ENCODE measurements around the gene FFAR4.

The FFAR4 gene

DNA sequence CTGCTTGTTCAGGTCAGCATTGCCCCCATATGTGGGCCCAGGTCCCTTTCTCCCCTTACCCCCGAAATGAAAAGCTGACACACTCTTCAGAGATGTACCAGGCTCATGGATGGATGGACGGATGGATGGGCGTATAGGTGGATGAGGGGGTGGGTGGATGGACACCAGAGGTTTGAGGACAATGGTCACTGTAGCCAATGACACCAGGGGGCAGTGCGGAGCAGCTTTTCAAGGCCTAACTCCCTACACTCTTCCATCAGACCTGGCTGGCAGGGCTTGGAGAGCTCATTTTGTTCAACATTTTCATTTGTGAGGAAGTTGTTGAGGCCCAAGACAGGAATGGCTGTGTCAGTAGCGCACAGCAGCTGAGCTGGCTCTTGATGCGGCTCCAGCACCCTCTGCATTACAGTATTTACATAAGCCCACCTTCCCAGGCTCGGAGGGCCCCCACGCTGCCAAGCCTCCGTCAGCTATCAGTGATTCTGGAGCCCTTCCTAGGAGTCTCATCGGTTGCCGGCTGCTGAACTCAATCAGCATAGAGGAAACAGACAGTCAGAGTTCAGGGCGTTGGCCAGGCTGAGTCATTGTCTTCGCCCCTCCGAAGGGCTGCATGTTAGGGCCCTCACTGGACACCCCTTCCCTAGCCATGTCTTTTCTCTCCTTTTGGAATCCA lies 11.6 kb upstream of the FFAR4 start:
- no peak overlapping the region for H3K4me3 ChIP-seq (ENCODE audit: low read depth, low read length)
- TF ChIP-seq, protein P1, sequence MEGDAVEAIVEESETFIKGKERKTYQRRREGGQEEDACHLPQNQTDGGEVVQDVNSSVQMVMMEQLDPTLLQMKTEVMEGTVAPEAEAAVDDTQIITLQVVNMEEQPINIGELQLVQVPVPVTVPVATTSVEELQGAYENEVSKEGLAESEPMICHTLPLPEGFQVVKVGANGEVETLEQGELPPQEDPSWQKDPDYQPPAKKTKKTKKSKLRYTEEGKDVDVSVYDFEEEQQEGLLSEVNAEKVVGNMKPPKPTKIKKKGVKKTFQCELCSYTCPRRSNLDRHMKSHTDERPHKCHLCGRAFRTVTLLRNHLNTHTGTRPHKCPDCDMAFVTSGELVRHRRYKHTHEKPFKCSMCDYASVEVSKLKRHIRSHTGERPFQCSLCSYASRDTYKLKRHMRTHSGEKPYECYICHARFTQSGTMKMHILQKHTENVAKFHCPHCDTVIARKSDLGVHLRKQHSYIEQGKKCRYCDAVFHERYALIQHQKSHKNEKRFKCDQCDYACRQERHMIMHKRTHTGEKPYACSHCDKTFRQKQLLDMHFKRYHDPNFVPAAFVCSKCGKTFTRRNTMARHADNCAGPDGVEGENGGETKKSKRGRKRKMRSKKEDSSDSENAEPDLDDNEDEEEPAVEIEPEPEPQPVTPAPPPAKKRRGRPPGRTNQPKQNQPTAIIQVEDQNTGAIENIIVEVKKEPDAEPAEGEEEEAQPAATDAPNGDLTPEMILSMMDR (IDR thresholded peaks at IDR 0.05; ENCODE audit: borderline replicate concordance, insufficient read depth, low read depth, low read length): peak; percentile 77

DNA sequence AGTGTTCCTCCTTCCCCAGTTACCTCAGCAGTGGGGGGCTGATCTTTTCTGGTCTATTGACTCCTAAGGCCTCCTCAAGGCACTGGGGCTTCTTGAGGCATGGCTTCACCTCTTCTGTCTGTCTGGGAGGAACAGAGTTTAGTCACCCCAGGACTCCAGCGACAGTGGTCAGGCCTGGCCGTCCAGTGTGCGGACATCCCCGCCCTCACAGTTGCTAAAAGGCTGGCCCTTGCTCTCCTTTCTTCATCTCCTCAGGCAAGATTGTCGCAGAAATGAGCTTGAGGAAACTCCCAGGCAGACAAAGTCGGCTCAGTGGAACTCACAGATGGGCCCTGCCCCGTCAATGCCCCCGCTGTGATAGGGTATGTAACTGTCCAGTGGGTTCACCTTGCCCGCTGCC lies 7.0 kb upstream of the FFAR4 start:
- TF ChIP-seq, protein P1 (IDR thresholded peaks at IDR 0.05; ENCODE audit: borderline replicate concordance, insufficient read depth, low read depth, low read length): no peak
- H3K4me3 ChIP-seq (ENCODE audit: low read depth, low read length): no peak overlapping the region

DNA sequence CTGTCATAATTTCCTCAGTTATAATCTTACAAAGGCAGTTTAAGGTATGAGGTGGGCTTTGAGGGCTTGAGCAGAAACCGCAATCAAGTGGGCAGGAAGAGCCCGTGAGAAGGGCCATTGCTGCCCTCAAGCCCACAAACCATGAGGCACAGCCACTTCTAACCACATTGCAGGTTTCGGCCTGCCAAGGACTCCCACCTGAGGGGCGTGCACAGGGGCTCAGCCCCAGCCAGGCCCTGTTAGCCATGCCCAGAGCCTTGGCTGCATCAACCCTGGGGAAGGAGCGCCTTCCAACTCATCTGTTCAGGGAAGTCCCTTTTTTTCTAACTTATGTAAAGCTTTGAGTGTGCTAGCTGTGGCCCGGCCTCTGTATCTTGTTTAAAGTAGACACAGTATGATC lies 5.9 kb upstream of the FFAR4 start:
- TF ChIP-seq, protein P1 (IDR thresholded peaks at IDR 0.05; ENCODE audit: borderline replicate concordance, insufficient read depth, low read depth, low read length): no peak
- no peak overlapping the region for H3K4me3 ChIP-seq (ENCODE audit: low read depth, low read length)

DNA sequence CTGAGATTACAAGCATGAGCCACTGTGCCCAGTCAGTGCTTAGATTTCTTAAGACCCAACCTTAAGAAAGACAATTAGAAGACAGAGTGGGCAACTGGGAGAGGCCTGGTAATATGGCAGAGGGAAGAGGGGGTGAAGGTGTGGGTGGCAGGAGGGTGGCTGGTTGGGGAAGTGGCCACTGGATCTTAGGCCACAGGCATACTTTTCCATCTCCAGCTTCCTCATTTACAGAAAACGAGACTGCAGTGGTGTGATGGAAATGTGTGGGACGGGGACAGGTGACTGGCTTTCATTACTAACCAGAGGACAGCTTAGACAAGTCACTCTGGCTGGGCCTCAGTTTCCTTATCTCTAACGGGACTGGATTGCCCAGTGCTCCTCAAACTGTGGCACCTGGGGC lies 1.0 kb upstream of the FFAR4 start:
- TF ChIP-seq, protein P1 (IDR thresholded peaks at IDR 0.05; ENCODE audit: borderline replicate concordance, insufficient read depth, low read depth, low read length): no peak
- no peak overlapping the region for H3K4me3 ChIP-seq (ENCODE audit: low read depth, low read length)

DNA sequence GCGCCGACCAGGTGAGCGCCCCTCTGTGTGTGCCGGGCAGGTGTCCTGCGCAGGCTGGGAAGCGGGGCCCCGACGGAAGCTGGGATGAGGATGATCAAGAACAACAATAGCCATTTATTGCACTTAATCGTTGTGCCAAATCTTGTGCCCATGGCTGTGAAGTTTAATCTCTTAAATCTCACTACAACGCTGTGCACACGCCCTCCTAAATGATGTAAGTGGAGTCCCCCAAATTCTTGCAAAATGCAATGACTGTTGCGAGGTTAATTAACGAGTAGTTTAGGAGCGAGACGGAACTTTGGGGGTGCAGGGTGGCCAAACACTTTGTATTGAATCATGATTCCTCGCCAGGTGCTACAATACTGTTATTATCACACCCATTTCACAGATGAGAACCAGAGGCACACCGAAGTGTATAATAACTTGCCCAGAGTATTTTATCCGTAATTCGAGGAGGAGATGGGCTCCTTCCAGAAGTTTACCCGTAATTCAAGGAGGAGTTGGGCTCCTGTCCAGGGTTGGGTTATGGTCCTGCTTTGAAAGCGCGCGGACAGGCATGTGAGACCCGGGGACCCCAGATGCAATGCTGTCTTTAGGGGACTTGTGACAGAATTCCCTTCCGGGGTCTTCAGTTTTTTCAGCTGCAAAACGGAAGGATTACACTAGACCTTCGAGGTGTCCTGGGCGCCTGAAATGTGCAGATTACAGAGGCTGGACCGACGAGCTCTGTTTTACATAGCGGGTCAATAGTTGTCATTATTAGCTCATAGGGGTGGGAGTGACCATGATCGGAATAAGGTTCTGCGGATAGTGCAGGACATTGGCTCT lies 1.0 kb downstream of the FFAR4 start:
- TF ChIP-seq, protein P1 (IDR thresholded peaks at IDR 0.05; ENCODE audit: borderline replicate concordance, insufficient read depth, low read depth, low read length): no peak
- no peak overlapping the region for H3K4me3 ChIP-seq (ENCODE audit: low read depth, low read length)

DNA sequence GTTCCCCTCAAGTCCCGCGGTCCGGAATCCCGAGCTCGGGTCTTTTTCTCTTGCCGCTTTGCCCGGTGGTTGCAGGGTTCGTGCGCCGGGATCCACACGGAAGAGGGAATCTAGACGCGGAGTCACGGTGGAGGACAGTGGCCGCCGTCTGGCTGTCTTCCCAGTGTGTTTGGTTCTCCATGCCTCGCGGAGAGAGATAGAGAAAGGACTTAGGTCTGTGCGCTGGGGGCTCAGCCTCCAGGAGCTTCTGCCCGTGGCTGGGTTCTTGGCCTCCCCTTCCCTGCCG lies 1.6 kb downstream of the FFAR4 start:
- TF ChIP-seq, protein P1 (IDR thresholded peaks at IDR 0.05; ENCODE audit: borderline replicate concordance, insufficient read depth, low read depth, low read length): no peak
- H3K4me3 ChIP-seq (ENCODE audit: low read depth, low read length): no peak overlapping the region

DNA sequence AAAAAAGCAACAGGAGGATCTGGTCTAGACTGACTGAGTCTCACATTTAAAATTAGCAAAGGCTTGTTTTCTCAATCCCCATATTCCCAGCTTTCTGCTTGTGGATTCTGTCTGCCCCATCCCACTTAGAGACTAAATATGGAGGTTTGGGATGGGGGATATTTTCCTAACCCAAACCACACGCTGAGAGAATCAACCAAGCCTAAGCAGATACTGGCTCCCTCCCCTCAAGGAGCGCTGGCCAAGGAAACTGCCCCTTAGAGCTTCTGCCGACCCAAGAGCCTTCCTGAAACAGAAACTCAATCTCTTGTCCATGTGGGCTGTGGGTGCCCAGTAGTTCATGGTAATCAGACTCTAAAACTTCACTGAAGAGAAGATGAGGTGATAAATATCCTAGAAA lies 3.9 kb downstream of the FFAR4 start:
- TF ChIP-seq, protein P1 (IDR thresholded peaks at IDR 0.05; ENCODE audit: borderline replicate concordance, insufficient read depth, low read depth, low read length): no peak
- H3K4me3 ChIP-seq (ENCODE audit: low read depth, low read length): no peak overlapping the region
